Erythroblast (primary cell): ENCODE results near the gene SPAG9.
A peak's percentile ranks its signal among the peaks of the same experiment; 100 is the strongest.

Experiments used
- GATA1 ChIP-seq: IDR thresholded peaks from 2 replicates; pipeline ENCODE4 v1.6.1; 2011; ENCODE audit warnings: low read depth, mild to moderate bottlenecking, control low read depth, low read length, moderate library complexity
- POLR2A ChIP-seq: IDR thresholded peaks from 2 replicates; pipeline ENCODE4 v1.6.1; 2011; ENCODE audit warnings: mild to moderate bottlenecking, low read length

DNA sequence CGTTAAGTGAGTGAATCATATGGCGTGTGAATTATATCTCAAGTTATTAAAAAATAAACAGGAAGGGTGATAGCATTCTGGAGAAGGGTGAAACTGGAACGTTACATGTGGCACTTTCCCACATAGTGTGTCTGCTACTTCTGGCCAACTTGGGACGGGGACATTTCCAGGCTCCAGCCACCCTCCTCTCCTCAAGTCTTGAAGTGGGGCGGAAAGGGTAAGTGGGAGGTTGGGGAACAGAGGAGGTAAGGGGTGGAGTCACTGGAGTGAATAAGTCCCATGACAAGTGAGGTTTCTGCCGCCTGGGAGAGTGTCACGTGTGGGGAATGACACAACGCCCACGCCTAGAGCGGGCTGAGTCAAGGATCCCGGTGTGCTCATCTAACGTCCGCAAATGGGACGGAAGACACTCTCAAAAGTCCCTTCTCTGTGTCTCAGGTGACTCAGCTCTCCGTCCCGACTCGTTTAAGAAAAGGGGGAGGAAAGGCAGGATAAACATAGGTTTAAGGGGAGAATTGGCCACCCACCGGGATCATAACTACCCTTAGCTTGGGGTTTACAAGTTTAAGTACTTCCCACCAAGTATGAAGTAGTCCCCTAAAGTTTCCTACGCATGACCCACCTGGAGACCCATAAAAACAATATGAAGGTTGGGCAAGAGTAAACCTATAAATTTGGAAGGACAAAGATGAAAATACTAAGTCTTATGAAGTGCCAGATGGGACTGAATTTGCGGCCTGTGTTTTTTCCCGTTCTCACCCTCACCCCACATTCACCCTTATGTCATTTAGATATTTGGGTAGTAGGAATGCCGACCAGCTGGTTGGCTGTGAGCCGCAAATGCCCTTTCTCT lies 1.2 kb upstream of the SPAG9 start:
- TF ChIP-seq POLR2A (peak; percentile 98), GATA1 (no peak)
